ENCODE results near the gene CDKN2A.

CDKN2A gene

DNA sequence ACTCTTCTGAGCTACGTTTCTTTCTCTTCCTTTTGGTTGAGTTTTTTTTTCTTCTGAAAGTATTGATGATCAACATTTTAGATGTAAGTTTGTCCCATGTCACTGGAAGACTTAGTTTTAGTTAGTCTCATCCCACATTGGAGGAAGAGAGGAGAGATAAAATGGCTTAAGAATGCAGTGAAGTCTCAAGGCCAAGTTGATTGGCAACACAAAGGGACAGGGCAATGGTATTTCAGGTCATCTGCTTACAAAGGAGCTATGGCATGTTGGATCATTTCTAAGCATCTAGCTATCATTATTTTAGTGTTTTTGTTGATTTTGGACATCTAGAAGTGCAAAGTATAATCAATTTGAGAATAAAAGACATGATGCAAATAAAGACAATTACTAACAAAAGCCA, 58.6 kb downstream of the CDKN2A start:
- no peak for DNase-seq

DNA sequence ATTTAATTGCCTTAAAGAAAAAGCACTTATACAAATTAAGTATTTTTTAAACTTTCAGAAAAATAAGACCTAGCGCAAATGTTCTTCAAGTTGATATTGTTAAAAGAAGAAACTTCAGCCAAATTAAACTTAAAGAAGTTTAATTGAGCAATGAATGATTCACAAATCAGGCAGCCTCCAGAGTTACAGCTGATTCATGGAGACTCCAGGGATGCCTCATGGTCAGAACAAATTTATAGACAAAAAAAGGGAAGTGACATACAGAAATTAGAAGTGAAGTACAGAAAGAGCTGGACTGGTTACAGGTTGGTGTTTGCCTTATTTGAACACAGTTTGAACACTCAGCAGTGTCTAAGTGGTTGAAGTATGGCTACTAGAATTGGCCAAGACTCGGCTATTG, 60.3 kb downstream of the CDKN2A start:
- no peak for DNase-seq

DNA sequence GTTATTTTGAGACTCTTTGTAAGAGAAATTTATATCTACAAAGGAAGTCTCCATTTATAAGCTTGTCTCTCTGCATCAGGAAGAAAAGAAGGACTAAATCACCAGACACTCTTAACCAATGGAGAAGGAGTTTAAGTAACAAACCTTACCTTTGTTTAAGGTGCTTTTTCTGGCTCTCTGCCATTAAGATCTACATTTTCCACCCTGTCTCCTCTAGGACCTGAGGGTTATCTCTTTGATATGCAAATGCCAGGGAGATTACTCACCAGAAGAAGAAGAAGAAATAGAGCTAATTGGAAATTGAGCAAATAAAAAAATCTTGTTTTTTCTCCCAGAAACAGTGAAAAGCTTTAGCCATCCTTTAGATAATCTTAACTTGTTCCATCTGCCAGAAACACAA, 60.9 kb downstream of the CDKN2A start:
- no peak for DNase-seq

DNA sequence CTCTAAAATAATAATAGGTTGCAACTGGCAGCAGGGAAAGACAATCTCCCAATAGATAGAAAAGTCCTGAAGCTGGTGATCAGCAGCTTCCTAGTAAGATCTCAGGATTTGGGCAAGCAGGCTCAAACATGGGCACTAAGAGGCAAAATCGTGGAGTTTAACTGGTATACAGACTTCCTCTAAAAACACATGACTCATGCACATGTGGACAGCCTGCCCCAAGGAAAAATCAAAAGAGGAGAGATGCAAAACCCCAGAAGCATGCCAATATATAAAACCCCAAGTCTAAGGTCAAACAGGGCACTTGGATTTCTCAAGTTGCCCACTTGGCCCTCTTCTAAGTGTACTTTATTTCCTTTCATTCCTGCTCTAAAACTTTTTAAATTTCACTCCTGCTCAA, 62.8 kb downstream of the CDKN2A start:
- DNase-seq, result no peak

DNA sequence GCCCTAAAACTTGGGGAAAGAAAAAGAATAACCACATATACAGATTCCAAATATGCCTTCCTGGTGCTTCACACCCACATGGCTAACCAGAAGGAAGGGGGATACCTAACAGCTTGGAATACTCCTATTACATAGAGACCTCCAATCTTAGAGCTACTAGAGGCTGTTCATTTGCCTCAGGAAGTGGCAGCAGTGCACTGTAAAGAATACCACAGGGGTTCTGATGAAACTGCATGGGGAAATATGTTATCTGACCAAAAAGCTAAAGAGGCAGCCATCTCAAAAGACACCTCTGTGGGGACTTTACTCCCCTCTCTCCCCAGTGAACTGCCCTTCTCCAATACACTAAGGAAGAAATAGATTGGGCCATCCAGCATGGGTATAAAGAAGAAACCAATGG, 66.4 kb downstream of the CDKN2A start:
- no peak for DNase-seq

DNA sequence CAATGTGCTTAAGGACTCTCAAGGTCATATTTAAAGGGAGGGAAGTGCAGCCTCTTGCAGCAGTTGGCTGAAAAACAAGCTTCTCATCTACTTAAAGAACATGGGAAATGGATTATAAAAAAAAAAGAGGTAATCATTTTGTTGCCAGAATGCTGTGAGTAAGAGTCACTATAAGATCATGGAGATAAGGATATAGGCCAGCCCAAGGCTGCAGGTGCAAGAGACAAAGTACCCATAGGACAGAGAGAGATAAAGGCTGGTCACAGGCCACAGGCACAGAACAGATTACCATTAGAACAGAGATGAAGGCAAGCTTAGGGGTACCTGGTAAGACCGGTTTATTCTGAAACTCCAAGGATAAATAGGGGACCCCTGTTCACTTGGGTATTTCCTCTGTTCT, 70.5 kb downstream of the CDKN2A start:
- DNase-seq, result no peak

DNA sequence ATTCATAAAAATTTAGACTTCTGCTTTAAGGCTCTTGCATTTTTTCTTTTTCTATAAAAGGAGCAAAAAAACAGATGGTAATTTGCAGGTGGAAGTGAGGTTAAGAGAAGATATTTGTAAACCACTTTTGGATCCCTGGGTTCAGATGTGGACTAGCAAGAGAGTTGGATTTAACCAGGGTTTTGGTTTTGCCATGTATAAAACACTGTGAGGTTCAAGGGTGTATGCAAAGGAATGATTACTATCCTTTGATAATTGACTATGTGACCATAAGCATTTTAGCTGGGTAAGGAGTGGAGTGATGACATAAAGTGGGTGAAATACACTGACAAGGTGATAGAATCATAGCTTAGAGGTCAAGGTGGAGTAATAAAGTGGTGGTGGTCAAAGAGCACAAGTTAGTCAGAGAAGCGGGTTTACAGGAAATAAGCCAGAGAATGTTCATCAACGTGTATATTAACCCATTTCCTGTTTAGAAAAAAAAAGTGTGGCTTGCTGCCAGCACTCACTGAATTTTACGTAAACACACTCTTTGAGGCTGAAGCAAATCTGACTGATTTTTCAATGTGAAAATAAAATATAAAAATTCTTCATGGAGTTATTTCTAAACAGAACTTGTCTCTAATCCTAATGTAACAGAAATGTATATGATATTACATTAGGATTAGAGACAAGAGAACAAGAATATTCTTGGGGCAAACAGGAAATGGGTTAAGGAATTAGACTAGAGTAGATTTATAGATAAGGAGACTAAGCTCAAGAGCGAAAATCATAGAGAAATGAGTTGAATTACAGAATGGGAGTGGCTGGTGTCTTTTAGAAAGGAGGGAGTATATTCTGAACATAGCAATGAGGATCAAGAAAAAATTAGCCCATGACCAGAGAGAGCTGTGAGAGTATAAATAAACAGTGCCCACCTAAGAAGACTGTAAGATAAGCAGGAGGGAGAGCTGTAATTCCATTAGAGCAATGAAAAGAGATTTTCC, 74.5 kb downstream of the CDKN2A start:
- no peak for DNase-seq

All from right hindlimb (tissue), 1 donor.